Smooth muscle cell (in vitro differentiated cells): ENCODE results near the gene CTXN1. TPM values are rescaled to one million over a fixed set of nuclear protein-coding genes. Genes with fewer than 3 reads are reported as not detected.

Experiments
- DNase-seq: peaks from one replicate; lab custom pipeline; 2025; ENCODE audit not compliant: unreplicated experiment; lab: John Stamatoyannopoulos, UW
- H2AFZ ChIP-seq: fragments of 200-600 bp; sonication (generic); 2 replicates; pipeline ENCODE4 v1.6.0; 2016; ENCODE audit warnings: antibody characterized with exemption, low read depth, mild to moderate bottlenecking
- H3F3A ChIP-seq: fragments of 200-600 bp; sonication (generic); 2 replicates; pipeline ENCODE4 v1.6.0; 2017; ENCODE audit warnings: antibody characterized with exemption, low read depth
- H3K27ac ChIP-seq: fragments of 200-600 bp; sonication (generic); 2 replicates; pipeline ENCODE4 v1.5.1; 2016; ENCODE audit warnings: low read depth, mild to moderate bottlenecking
- H3K27me3 ChIP-seq: fragments of 200-600 bp; sonication (generic); 2 replicates; pipeline ENCODE4 v1.6.1; 2016; ENCODE audit warnings: low read depth, mild to moderate bottlenecking
- H3K36me3 ChIP-seq: fragments of 200-600 bp; sonication (generic); 2 replicates; pipeline ENCODE4 v1.5.1; 2016; ENCODE audit warnings: low read depth
- H3K4me1 ChIP-seq: fragments of 200-600 bp; sonication (generic); 2 replicates; pipeline ENCODE4 v1.5.1; 2016; ENCODE audit warnings: low read depth
- H3K4me2 ChIP-seq: fragments of 200-600 bp; sonication (generic); 2 replicates; pipeline ENCODE4 v1.6.0; 2016; ENCODE audit warnings: mild to moderate bottlenecking
- H3K4me3 ChIP-seq: fragments of 200-600 bp; sonication (generic); 2 replicates; pipeline ENCODE4 v1.5.1; 2016; ENCODE audit warnings: mild to moderate bottlenecking
- H3K79me2 ChIP-seq: fragments of 200-600 bp; sonication (generic); 2 replicates; pipeline ENCODE4 v1.6.0; 2016; ENCODE audit warnings: low read depth, mild to moderate bottlenecking
- H3K9ac ChIP-seq: fragments of 200-600 bp; sonication (generic); 2 replicates; pipeline ENCODE4 v1.6.0; 2016; ENCODE audit warnings: low read depth
- H3K9me3 ChIP-seq: fragments of 200-600 bp; sonication (generic); replicated peaks from 2 replicates; pipeline ENCODE4 v1.5.1; 2016; ENCODE audit warnings: low read depth
- H4K20me1 ChIP-seq: fragments of 200-600 bp; sonication (generic); 2 replicates; pipeline ENCODE4 v1.6.0; 2016; ENCODE audit warnings: low read depth
- CTCF ChIP-seq: fragments of 200-600 bp; sonication (generic); IDR thresholded peaks from 2 replicates; pipeline ENCODE4 v1.5.1; 2017; ENCODE audit warnings: borderline replicate concordance, mild to moderate bottlenecking, antibody characterized with exemption; ENCODE audit not compliant: insufficient read depth, poor library complexity, severe bottlenecking
- WGBS: methylation state at CpG from one replicate; pipeline ENCODE4 v1.1.7; 2016; ENCODE audit warnings: low lambda C conversion rate; 5-methylcytosine and 5-hydroxymethylcytosine counted together
- polyA plus RNA-seq: library from polyadenylated mRNA; unstranded; fragments of >200 nt; fragmentation: Nextera tagmentation; extraction: Ambion mirVana; gene quantifications from 2 replicates; pipeline ENCODE4 v1.2.1, GENCODE V29; 2016
- total RNA-seq: library from RNA; depleted of rRNA; stranded (reverse); fragments of >200 nt; gene quantifications from 2 replicates; pipeline ENCODE4 v1.2.3, GENCODE V29; 2014

Gene CTXN1
- total and polyA plus RNA-seq, 2 experiments from 2014 or later: 4.8 to 25.4 TPM

GRCh38 chr19:7965259-7965841 is 39.4 kb upstream of the CTXN1 start:
- Histone ChIP-seq H3F3A (peaks cover 6% of the 10 kb centered on the region), H3K4me1 (no peaks in the 10 kb centered on the region), H3K79me2 (no peaks in the 10 kb centered on the region), H3K27ac (no peak overlapping the region), H4K20me1 (peaks cover 16% of the 10 kb centered on the region), H3K27me3 (no peaks in the 10 kb centered on the region), H3K4me2 (no peak overlapping the region), H3K9me3 (no peaks in the 10 kb centered on the region), H2AFZ (no peak overlapping the region), H3K4me3 (no peak overlapping the region), H3K36me3 (peaks cover 22% of the 10 kb centered on the region), H3K9ac (no peak overlapping the region)
- DNase-seq: no peak
- 73% methylated on average over 12 of the region's 12 CpGs for WGBS
- no peak for TF ChIP-seq CTCF

- H3K9ac ChIP-seq: no peak overlapping the region
- no peak for TF ChIP-seq CTCF
- H3K4me1 ChIP-seq: no peaks in the 10 kb centered on the region
- H3F3A ChIP-seq: peaks cover 6% of the 10 kb centered on the region
- no peaks in the 10 kb centered on the region for H3K27me3 ChIP-seq
- no peak overlapping the region for H3K4me3 ChIP-seq
- no peak overlapping the region for H2AFZ ChIP-seq
- no peak overlapping the region for H3K4me2 ChIP-seq
- H3K9me3 ChIP-seq: no peaks in the 10 kb centered on the region
- H3K79me2 ChIP-seq: no peaks in the 10 kb centered on the region
- DNase-seq: no peak
- peaks cover 12% of the 10 kb centered on the region for H4K20me1 ChIP-seq
- H3K27ac ChIP-seq: no peak overlapping the region
- peaks cover 22% of the 10 kb centered on the region for H3K36me3 ChIP-seq
- 96% methylated on average over 25 of the region's 25 CpGs for WGBS
Measured at GRCh38 chr19:7963566-7963965, 37.6 kb upstream of the CTXN1 start.

- H2AFZ ChIP-seq: no peak overlapping the region
- no peak for DNase-seq
- H3K79me2 ChIP-seq: no peaks in the 10 kb centered on the region
- no peak overlapping the region for H3K4me3 ChIP-seq
- peaks cover 22% of the 10 kb centered on the region for H3K36me3 ChIP-seq
- H3K4me1 ChIP-seq: no peaks in the 10 kb centered on the region
- no peak overlapping the region for H3K9ac ChIP-seq
- no peak for TF ChIP-seq CTCF
- H3K27ac ChIP-seq: no peak overlapping the region
- H3F3A ChIP-seq: peaks cover 6% of the 10 kb centered on the region
- H4K20me1 ChIP-seq: peaks cover 5% of the 10 kb centered on the region
- no peaks in the 10 kb centered on the region for H3K27me3 ChIP-seq
- no peak overlapping the region for H3K4me2 ChIP-seq
- 96% methylated on average over 21 of the region's 22 CpGs for WGBS
- no peaks in the 10 kb centered on the region for H3K9me3 ChIP-seq
Measured at GRCh38 chr19:7962644-7963268, 36.8 kb upstream of the CTXN1 start.
